Measurements from ENCODE around the gene ELOA.
"Not testable (repeated sequence)": the region's sequence is repeated elsewhere in the genome, so short reads cannot be mapped to it uniquely, and the experiment has no call there.

ELOA gene

GRCh38 chr1:23776217-23776616 lies 32.9 kb downstream of the ELOA start:
- TF ChIP-seq CTCF (IDR thresholded peaks at IDR 0.05; ENCODE audit: control extremely low read depth, extremely low read depth, low read depth, missing control alignments), result no peak
- DNase-seq (ENCODE audit: extremely low spot score), result no peak
- ChIA-PET POLR2A (interaction anchor here (0.7 kb wide), 1 partner anchor 228 kb away, joined by 3 read pairs; no protein-coding TSS in a partner anchor), CTCF (interaction anchor here (1.0 to 7.9 kb wide), 8 partner anchors 9 to 615 kb away, joined by 3 to 67 read pairs (median 4); partner anchors contain the start of gene CNR2)

GRCh38 chr1:23777979-23778814 lies 34.9 kb downstream of the ELOA start, which contains the start of gene PITHD1:
Gene PITHD1 (plus strand): TSS chr1:23778418. CDS start chr1:23778516, 98 bp downstream.
- POLR2A ChIA-PET, result interaction anchor here (0.6 to 1.1 kb wide), 8 partner anchors 10 to 1345 kb away, joined by 3 to 7 read pairs (median 4); partner anchors contain the start of genes ELOA, LYPLA2 and RPL11
- TF ChIP-seq CTCF (IDR thresholded peaks at IDR 0.05; ENCODE audit: control extremely low read depth, extremely low read depth, low read depth, missing control alignments), result peak; percentile 5

GRCh38 chr1:23779826-23780371 lies 36.6 kb downstream of the ELOA start:
- TF ChIP-seq CTCF (IDR thresholded peaks at IDR 0.05; ENCODE audit: control extremely low read depth, extremely low read depth, low read depth, missing control alignments), result no peak
- no peak for DNase-seq (ENCODE audit: extremely low spot score)
- ChIA-PET CTCF (interaction anchor here (1.0 to 7.9 kb wide), 7 partner anchors 9 to 143 kb away, joined by 3 to 67 read pairs (median 6); partner anchors contain the start of gene LYPLA2), POLR2A (interaction anchor here (0.5 to 1.1 kb wide), 2 partner anchors 14 to 20 kb away, joined by 3 read pairs; partner anchors contain the start of gene GALE)

More at GRCh38 chr1:23777979-23778814, 34.9 kb downstream of the ELOA start, which contains the start of gene PITHD1:
- peak; percentile 97 for DNase-seq (ENCODE audit: extremely low spot score)
- CTCF ChIA-PET, result interaction anchor here (0.8 to 7.9 kb wide), 6 partner anchors 10 to 250 kb away, joined by 3 to 67 read pairs (median 15); partner anchors contain the start of gene LYPLA2

- DNase-seq (ENCODE audit: extremely low spot score), result not testable (repeated sequence)
- CTCF ChIA-PET, result interaction anchor here (1.9 to 7.1 kb wide), 3 partner anchors 11 to 27 kb away, joined by 6 to 38 read pairs (median 9); partner anchors contain the start of gene GALE
Observed at GRCh38 chr1:23783141-23783540, 39.9 kb downstream of the ELOA start.

GRCh38 chr1:23784846-23785245 lies 41.6 kb downstream of the ELOA start:
- TF ChIP-seq CTCF (IDR thresholded peaks at IDR 0.05; ENCODE audit: control extremely low read depth, extremely low read depth, low read depth, missing control alignments), result no peak
- ChIA-PET POLR2A (no interaction called here), CTCF (interaction anchor here (1.9 to 7.1 kb wide), 3 partner anchors 13 to 26 kb away, joined by 6 to 38 read pairs (median 9); partner anchors contain the start of gene GALE)
- DNase-seq (ENCODE audit: extremely low spot score), result no peak

More at GRCh38 chr1:23783141-23783540, 39.9 kb downstream of the ELOA start:
- POLR2A ChIA-PET, result not testable (repeated sequence)

- TF ChIP-seq CTCF (IDR thresholded peaks at IDR 0.05; ENCODE audit: control extremely low read depth, extremely low read depth, low read depth, missing control alignments), result no peak
- CTCF ChIA-PET, result interaction anchor here (1.0 to 16.4 kb wide), 7 partner anchors 10 to 129 kb away, joined by 3 to 169 read pairs (median 4); partner anchors contain the start of gene PITHD1
- DNase-seq (ENCODE audit: extremely low spot score), result no peak
- POLR2A ChIA-PET, result no interaction called here
Observed at GRCh38 chr1:23787701-23788100, 44.4 kb downstream of the ELOA start.
